Astrocyte of the spinal cord (primary cell): ENCODE measurements around the gene NKX6-2.

Experiments used
- DNase-seq: peaks from one replicate; pipeline ENCODE4 v3.0.0; 2011; ENCODE audit warnings: low read depth, low spot score
- H3K4me3 ChIP-seq: 2 replicates; pipeline ENCODE4 v1.5.1; 2011; ENCODE audit warnings: low read depth, mild to moderate bottlenecking, low read length, moderate library complexity
- CTCF ChIP-seq: IDR thresholded peaks from 2 replicates; pipeline ENCODE4 v1.5.1; 2012; ENCODE audit warnings: low read depth, mild to moderate bottlenecking, low read length, inconsistent platforms
- in situ Hi-C: cut with HindIII; loops from 2 replicates; pipeline ENCODE4 v1.10.0; 2017; ENCODE audit warnings: low sequenced_read_pairs

NKX6-2 gene

GRCh38 chr10:132820056-132820455 is 34.1 kb upstream of the NKX6-2 start:
- TF ChIP-seq CTCF: no peak
- in situ Hi-C loops: no loop called here
- DNase-seq: no peak
- H3K4me3 ChIP-seq: no peak overlapping the region

GRCh38 chr10:132817701-132818211 is 31.8 kb upstream of the NKX6-2 start:
- TF ChIP-seq CTCF: no peak
- DNase-seq: no peak
- H3K4me3 ChIP-seq: no peak overlapping the region
- in situ Hi-C loops: no loop called here

GRCh38 chr10:132816718-132817117 is 30.8 kb upstream of the NKX6-2 start:
- DNase-seq: no peak
- in situ Hi-C loops: no loop called here
- TF ChIP-seq CTCF: no peak
- no peak overlapping the region for H3K4me3 ChIP-seq

- in situ Hi-C loops: no loop called here
- DNase-seq: no peak
These were observed 29.4 kb upstream of the NKX6-2 start for GRCh38 chr10:132815168-132815857.

GRCh38 chr10:132814469-132814856 is 28.5 kb upstream of the NKX6-2 start:
- in situ Hi-C loops: no loop called here

More at GRCh38 chr10:132815168-132815857, 29.4 kb upstream of the NKX6-2 start:
- no peak overlapping the region for H3K4me3 ChIP-seq
- TF ChIP-seq CTCF: no peak

GRCh38 chr10:132813560-132814468 is 27.9 kb upstream of the NKX6-2 start:
- no peak for TF ChIP-seq CTCF
- H3K4me3 ChIP-seq: no peak overlapping the region
- no peak for DNase-seq
- in situ Hi-C loops: no loop called here

More at GRCh38 chr10:132814469-132814856, 28.5 kb upstream of the NKX6-2 start:
- no peak for DNase-seq
- no peak overlapping the region for H3K4me3 ChIP-seq
- TF ChIP-seq CTCF: no peak
